Right renal cortex interstitium (tissue), 3 donors: ENCODE data around the gene EVI5. TPM values are rescaled to one million over a fixed set of nuclear protein-coding genes. Genes with fewer than 3 reads are reported as not detected.
"Not testable (repeated sequence)": the region's sequence is repeated elsewhere in the genome, so short reads cannot be mapped to it uniquely, and the experiment has no call there.

ENCODE experiments used
- DNase-seq, 3 donors: peaks; one replicate each; pipeline ENCODE4 v3.0.0-alpha.2; 2013; ENCODE audit warnings: low read depth in 3 of 3, low spot score in 2 of 3
- polyA plus RNA-seq, 3 donors: library from polyadenylated mRNA; unstranded; fragments of 120-200 nt; gene quantifications; one replicate each; pipeline ENCODE4 v1.2.1, GENCODE V29; 2013; ENCODE audit not compliant: insufficient read length in 3 of 3

The EVI5 gene
- polyA plus RNA-seq, 3 donors = 18.6 to 21.8 (median 19.3) TPM

DNA sequence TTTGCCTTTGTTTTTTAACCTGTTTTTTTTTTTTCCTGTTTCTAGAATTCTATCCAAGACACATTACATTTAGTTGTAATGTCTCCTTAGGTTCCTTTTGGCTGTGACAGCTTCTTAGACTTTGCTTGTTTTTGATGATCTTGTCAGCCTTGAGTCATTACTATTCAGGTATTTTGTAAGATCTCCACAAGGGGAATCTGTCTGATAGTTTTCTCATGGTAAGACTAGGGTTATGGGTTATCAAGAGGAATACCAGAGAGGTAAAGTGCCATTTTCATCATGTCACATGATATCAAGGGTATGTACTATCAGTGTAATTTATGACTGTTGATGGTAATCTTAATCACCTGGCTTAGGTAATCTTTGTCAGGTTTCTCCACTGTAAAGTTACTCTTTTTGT, 199.1 kb downstream of the EVI5 start:
- DNase-seq = no peak

DNA sequence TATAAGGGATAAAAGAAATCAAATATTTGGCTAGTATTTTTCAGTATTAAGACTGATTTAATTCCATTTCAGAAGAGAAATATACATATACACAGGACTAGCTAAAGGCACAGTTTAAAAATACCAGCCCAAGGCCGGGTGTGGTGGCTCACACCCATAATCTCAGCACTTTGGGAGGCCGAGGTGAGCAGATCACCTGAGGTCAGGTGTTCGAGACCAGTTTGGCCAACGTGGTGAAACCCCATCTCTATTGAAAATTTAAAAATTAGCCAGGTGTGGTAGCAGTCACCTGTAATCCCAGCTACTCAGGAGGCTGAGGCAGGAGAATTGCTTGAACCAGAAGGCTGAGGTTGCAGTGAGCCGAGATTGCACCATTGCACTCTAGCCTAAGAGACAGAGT, 200.1 kb downstream of the EVI5 start:
- not testable (repeated sequence) for DNase-seq

DNA sequence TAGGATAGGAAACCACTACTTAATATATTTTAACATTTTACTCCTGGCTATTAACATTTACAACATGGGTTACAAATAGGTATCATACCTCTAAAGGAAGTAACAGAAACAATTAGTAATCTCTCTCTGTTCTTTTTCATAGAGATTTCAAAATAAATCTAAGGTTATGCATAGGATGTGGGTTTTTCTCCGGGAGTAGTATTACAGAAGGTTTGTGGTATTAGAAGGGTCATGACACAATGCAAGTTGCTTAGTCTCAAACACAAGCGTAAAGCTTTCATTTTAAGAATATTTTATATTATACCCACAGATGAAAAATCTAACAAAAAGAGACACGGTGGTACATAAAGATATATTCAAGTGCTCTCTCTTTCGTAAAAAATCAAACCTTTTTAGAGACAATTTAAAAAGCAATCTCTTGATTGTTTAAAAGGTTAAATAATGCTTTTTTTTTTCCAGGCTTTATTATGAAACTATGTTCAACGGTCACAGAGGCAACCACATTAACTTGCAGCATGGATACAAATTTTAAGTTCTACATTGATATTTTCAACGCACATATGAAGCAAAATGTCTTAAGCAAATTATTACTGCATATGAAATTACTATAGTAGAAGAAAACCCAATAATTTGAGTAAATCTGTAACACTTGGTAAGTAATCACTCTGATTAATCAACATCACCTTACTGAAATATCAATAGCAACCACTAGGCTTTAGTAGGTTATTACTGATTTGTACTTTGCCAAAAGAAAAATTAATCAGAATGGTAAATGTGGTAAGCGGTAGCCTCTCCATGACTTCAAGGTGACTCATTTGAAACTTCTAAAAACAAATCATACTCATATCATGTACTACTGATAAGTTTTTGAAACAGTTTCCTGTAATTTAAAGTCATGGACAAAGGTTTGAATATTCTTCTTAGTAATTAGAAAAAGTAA, 200.8 kb downstream of the EVI5 start:
- DNase-seq = no peak

DNA sequence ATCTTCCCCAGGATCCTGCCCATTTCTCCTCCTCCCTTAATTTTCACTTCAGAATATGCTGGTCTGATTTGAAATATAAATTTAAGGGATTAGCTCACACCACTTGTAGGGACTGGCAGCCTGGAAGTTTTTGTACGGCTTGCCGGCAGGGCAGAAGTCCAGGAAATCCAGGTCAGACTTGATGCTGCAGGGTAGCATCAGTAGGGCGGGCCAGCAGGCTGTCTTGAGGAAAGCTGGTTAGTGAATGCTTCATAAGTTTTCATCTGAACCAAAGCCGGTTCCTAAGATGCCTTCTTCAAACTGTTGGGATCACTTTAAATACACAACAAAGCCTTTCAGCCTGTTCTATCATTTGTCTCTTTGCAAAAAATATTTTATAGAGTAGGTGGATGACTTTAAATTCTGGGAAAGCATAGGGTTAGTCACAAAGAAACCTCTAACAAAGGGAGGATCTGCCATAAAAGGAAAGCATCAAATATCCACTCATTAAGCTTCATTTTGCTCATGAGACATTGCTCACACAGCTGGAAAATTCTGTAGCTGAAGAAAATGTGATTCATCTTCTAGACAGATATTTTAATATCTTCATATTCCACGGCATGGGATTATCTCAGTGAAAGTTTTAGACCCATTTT, 207.5 kb downstream of the EVI5 start:
- no peak for DNase-seq

DNA sequence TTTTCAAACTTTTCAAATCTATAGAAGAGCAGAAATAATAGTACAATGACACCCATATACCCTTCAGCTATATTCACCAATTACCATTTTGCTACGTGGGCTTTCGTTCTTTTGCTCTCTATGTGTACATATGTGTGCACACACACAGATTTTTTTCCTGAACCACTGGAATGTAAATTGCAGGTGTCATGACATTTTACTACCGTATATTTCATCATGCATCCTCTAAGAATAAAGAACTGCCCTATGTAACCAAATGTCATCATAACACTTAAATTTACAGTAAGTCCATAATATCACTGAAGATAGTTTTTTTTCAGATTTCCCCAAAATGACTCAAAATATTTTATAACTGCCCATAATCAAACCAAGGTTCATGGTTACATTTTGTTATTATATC, 209.8 kb downstream of the EVI5 start:
- DNase-seq = no peak

DNA sequence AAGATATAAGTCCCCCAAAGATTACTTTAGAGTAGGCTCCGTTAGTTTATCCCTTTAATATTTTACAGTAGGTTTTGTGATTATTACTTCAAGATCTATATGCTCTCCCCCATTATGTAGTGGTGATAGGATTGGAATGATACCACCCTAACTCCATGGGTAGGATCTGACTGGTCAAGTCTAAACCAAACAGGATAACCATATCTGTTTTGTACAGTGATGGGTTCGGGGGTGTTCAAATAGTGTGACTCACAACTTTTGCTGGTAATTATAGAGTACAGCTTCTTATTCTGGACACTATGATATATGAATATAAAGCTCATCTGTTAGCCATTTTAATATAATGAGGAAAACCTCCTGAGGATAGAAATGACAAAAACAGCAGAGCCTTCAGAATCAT, 212.4 kb downstream of the EVI5 start:
- DNase-seq = no peak

DNA sequence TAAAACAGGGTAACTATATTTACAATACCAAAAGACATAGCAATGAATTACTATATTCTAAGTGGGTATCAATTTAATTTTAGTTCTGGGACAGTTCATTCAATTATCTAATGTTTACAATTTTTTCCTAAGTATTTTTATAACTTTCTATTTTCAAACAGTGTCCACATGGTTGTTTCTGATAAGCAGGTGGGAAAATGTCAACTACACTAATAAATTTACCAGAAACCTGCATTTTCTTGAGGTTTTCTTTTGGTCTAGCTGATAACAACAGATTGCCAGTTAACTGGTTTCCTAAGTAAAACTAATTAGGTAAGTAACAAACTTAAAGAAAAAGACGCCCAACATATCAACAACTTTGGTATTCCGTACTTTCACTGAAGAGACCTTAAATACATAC, 213.3 kb downstream of the EVI5 start:
- no peak for DNase-seq

DNA sequence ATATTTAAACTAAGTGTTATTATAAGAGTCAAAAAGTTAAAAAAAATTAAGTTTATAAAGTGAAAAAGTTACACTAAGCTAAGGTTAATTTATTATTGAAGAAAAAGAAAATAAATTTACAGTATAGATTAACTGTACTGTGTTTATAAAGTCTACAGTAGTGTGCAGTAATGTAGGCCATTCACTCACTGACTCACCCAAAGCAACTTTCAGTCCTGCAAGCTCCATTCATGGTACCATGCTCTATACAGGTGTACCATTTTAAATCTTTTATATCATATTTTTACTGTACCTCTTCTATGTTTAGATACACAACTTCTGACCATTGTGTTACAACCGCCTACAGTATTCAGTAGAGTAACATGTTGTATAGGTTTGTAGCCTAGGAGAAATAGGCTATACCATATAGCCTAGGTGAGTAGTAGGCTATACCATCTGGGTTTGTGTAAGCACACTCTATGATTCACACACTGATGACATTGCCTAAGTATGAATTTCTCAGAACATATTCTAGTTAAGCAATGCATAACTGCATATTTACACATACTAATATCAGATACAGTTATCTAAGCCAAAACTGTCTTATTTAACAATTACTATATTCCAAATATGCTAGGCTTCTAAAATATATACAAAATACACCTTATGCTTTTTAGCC, 217.6 kb downstream of the EVI5 start:
- no peak for DNase-seq

DNA sequence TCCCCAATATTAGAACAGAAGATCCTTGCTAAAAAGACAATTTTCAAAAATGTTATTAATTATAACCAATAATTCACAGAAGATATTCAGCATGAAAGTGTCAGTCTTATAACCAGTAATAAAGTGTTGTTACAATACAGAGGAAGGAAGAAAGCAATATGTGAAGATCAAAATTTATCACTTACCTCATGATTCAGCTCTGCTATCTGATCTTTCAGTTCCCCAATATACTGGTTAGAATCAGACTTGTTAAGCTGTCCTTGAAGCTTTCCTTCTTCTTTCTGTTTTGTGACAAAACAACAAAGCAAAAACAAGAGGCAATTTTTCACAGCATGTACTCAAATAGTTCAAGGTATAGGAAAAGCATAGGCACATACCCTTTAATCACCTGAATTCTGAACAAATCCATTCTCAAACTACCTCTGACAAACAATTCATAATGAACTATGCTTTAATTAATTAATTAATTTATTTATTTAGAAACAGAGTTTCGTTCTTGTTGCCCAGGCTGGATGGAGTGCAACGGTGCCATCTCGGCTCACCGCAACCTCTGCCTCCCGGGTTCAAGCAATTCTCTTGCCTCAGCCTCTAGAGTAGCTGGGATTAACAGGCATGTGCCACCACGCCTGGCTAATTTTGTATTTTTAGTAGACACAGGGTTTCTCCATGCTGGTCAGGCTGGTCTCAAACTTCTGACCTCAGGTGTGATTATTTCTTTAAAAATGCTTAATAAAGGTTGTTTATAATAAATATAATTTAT, 221.3 kb downstream of the EVI5 start:
- DNase-seq = no peak

DNA sequence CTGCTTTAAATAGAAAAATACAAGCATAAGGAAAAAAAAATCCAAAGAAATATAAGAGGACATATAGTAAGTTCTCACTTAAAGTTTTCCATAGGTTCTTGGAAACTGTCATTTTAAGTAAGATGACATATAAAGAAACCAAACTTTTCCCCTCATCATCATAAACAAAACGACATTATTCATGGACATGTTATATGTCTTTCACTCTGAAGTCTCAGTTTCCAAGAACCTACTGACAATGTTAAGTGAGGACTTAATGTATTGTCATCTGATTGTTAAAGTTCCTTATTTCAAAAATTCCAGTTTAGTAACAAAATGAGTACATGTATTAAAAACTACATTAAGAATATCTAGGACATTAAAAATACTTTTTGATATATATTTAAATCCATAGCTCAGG, 228.6 kb downstream of the EVI5 start:
- DNase-seq = no peak

DNA sequence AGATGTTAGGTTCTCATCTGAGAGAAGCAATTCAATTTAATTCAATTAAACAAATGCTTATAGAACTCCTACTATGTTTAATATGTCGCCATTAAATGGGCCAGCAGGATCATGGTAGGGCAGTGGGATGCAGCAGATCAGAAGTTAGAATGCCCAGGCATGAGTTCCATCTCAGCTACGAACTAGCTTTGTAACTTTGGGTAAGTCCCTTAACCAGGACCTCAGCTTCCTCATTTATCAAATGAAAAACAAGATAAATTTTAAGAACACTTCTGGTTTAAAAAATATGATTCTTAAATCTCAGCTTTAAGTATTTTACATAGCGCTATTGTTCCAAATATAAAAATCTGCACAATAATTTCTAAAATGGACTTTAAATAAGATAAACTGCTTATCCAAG, 230.7 kb downstream of the EVI5 start:
- no peak for DNase-seq

DNA sequence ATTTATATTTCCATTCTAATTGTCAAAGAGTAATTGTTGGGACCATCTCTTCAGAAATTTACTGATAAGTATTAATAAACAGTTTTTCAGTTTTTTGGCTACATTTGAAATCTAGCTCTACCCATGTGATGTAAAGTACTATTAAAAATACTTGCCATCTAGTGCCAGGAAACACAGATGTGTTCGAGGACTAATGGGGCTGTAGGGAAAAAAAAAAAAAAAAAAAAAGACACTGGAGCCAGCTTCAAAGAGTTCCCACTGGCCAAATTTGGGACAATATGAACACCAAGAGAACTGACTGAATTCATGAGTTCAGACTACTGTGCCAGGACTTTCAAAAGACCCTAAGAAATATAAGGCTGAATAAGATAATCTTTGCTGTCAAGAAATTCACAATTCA, 233.0 kb downstream of the EVI5 start:
- DNase-seq = no peak

DNA sequence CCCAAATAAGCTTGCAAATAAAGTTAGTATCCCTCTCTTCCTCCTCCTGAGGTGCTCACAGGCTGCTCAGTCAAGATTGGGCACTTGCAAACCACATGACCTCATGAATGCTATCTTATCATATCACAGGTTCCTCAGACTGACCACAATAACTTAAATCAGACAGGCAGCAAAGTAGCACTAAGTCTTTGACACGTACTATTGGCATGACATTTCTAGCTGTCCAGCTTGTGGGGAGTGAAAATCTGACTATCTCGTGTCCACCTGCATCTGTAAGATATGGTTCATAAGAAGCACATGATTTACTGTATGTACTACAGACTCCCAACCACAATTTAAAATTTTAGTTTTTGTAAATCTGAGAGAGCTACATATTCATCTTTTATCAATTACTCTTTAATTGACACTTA, 240.1 kb downstream of the EVI5 start:
- DNase-seq = no peak

DNA sequence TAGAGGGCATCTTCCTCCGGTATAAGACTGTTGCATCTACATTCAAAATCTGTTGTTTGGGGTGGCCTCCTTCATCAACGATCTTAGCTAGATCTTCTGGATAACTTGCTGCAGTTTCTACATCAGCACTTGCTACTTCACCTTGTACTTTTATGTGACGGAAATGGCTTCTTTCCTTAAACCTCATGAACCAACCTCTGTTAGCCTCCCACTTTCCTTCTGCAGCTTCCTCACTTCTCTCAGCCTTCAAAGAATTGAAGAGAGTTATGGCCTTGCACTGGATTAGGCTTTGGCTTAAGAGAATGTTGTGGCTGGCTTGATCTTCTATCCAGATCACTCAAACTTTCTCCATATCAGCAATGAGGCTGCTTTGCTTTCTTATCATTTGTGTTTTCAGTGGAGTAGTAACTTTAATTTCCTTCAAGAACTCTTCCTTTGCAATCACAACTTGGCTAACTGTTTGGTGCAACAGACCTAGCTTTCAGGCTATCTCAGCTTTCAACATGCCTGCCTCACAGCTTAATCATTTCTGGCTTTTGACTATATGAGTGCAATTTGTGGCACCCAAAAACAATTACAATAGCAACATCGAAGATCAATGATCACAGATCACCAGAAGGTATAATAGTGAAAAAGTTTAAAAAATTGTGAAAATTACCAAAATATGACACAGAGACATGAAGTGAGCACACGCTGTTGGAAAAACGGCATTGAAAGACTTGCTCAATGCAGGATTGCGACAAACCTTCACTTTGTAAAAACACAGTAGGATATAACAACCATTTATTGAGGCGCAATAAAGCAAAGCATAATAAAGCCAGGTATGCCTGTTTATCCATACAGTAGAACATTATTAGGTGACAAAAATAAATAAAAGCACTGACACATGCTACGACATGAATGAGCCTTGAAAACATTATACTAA, 241.5 kb downstream of the EVI5 start:
- DNase-seq = no peak

DNA sequence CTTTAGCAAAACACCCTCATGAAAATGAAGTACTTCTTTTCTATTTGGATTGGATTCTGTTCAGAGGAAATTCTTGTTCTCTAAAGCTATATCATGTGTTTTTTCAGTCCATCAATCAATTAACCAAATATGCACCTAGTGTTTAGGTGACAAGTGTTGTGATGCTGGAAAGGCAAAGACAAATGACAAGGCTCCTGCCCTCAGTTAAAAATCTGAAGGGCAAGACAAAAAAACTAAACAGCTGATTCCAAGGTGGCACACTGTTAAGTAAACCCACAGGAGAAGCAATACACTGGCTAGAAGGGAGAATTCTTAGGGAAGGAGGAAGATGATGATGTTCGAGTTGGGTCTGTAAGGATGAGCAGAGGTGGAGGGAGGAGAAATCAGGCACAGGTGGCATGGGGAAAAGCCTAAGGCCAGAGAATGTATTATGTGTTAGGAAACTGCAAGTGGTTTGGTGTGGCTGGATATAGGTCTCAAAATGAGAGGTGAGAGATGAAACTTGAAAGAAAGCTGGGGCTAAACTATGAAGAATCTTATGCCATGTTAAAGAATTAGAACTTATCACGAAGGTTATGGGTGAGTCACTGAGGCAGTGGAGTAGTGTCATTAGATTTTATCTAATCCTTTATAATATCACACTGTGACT, 246.4 kb downstream of the EVI5 start:
- no peak for DNase-seq

DNA sequence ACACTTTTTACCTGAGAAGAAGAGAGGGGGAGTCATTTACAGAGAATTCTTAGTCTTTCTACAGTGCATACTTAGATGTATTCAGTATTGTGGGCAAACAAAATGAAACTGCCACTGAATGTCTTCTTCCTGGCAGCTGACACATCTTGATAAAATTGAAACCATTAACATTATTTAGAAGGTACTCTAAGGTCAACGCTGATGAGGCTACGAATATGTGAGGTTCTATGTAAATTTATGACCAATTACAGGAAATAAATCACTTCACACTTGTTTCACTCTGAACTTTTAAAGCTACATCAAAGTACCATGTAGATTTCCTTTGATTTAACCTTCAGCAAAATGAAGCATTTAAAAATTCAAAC, 246.9 kb downstream of the EVI5 start:
- no peak for DNase-seq

DNA sequence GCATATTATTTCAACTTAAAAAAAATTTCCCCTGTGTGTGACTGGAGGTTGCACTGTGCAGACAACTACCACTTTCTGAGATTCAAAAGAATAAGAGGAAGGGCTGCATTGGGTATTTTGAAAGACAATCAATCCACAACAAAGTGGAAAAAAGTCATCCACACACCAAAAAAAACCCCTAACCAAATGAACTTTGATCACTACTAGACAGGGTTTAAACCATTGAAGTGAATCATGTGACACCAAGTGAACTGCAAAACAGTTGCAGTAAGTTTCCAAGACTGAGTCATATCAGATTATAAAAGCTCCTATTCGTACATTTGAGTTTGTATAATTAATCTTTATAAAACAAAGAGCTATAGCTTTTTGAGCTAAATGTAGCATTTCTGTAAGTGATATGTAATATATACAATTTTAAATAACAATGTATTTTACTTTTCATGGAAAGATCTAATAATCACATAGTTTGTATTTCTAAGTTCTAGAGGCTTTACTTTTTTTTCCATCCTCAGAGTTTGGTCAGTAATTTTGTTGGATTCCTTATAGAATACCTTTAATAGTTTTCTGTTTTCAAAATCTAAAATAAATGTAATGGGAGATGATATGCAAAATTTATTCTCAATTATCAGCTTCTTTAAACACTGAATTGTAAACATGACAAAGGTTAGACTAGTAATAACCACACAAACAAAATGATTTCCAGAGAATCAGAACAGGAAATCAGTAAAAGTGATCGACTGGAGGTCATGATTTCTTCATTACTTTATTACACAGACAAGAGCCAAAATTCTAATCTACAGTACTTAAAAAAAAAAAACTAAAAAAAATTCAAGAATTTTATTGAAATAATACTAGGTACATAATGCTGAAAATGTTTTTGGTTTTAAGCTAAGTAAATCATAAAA, 247.7 kb downstream of the EVI5 start:
- no peak for DNase-seq

DNA sequence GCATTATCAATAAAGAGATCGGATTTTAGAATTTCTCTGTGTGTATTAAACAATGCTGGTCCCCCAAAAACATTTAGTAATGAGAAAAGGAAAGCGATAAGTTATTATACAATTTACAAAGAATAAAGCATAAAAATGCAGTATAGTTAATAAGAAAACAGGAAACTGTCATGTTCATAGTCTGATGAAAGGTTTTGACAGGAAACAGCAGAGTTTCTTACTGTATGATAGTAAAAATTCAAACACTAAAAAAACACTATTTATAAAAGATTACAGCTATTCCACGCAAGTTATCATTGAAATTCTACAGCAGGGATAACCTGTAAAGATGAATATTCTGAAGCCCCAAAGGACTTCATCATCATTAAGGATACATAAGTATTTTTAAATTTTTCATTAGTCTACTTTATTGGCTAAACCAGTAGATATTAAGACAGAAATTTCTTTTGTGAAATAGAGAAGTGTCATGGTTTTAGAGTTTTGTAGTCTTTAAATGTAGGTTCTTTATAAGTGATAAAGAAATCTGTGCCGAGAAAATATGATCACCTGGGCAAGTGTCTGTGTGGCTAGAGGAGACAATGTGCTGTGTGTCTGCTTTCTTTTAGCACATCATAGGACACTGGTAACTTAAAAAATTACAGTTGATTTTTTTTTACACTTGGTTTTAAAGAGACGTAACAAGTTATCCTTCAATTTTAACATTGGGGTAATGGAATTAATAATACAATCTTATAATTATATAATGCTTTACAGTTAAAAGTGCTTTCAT, 248.5 kb downstream of the EVI5 start:
- DNase-seq = no peak
